Right lobe of liver (tissue), 4 donors: ENCODE data around the gene OSGEPL1.

Source experiments
- CTCF ChIP-seq, 4 donors: fragments of 200-600 bp in 3 of 4; fragments of 450-650 bp in 1 of 4; IDR thresholded peaks; one replicate each; pipeline versions ENCODE4 v1.5.1 to v1.8.0; 2016 to 2022; ENCODE audit warnings: antibody characterized with exemption in 4 of 4, mild to moderate bottlenecking in 2 of 4
- POLR2A ChIP-seq: fragments of 450-650 bp; IDR thresholded peaks from one replicate; pipeline ENCODE4 v1.6.1; 2017; ENCODE audit warnings: antibody characterized with exemption, mild to moderate bottlenecking
- donor health status: DM: no; HTN: no; CAD: no.
- donor health status: DM: no; HTN: no; CAD: no.
- donor health status: DM: no; HTN: yes; CAD: no.

DNA sequence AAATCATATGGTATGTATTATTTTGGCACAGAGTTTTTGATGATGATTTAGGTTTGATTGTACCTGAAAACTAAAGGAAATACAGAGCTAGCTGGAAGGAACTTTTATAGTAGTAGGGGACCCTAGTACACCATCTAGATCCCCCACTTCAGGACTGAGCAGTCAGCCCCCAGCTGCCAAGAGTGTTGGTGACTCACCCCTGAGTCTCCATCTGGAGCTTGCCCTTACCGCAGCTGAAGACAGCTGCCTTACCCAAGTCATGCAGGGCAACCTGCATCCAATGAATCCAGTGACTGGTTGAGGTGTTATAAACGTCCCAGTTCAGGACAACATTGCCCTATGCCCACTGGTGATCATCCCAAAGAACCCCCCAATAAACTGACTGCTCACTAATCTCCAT lies 36.9 kb upstream of the OSGEPL1 start:
- TF ChIP-seq CTCF (IDR thresholded peaks at IDR 0.05), result no peak
- no peak for TF ChIP-seq POLR2A
